ENCODE results near the gene MYO1D. TPM values are rescaled to one million over a fixed set of nuclear protein-coding genes. Genes with fewer than 3 reads are reported as not detected.

The MYO1D gene
- total and polyA plus RNA-seq, 8 donors: 11.6 to 727 (median 73.4) TPM

DNA sequence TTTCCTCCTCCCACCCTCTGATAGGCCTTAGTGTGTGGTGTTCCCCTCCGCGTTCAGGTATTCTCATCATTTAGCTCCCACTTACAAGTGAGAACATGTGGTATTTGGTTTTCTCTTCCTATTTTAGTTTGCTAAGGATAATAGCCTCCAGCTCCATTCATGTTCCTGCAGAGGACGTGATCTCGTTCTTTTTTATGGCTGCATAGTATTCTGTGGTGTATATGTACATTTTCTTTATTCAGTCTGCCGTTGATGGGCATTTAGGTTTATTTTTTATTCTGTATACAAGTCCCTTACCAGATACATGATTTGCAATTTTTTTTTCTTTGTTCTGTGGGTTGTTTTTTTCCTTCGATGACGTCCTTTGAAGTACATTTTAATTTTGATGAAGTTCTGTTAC lies 409.0 kb downstream of the MYO1D start:
- H3K4me3 ChIP-seq: no peak overlapping the region
- no peaks in the 10 kb centered on the region for H3K4me1 ChIP-seq
- H3K27me3 ChIP-seq: no peaks in the 10 kb centered on the region
- H3K27ac ChIP-seq: no peak overlapping the region
- DNase-seq: no peak
- peaks cover 78 to 100% (median 100%) of the 10 kb centered on the region in 4 donors for H3K36me3 ChIP-seq
- 94 to 99% (median 98%) methylated on average over 7 of the region's 7 CpGs for WGBS, 5 donors
- H3K9me3 ChIP-seq: no peaks in the 10 kb centered on the region
- intact Hi-C loops (cut with DNase I; ENCODE audit: low total_unique reads): no loop called here
- no peak for TF ChIP-seq EP300 (IDR thresholded peaks at IDR 0.05)

DNA sequence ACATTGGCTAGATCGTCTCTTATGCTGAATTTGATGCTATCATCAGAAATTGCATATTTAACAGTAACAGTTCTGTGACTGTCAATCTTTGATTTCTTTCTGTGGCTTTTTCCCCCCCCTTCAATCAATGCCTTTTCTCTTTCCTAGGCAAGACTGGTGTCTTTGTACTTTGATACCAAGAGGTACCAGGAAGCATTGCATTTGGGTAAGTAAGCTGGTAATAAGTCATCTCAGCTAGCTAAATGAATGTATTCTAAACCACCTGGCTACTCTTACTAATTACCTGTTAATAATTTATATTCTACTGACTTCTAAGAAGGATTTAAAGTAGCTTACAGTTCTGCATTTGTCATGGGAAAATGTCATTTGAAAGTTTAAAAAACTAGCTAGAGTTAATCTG lies 412.6 kb downstream of the MYO1D start:
- Histone ChIP-seq H3K27ac (no peak overlapping the region), H3K27me3 (no peaks in the 10 kb centered on the region), H3K36me3 (peaks cover 65 to 95% (median 94%) of the 10 kb centered on the region in 4 donors), H3K9me3 (no peaks in the 10 kb centered on the region), H3K4me3 (no peak overlapping the region), H3K4me1 (no peaks in the 10 kb centered on the region)
- WGBS, 5 donors: 80 to 100% (median 92%) methylated on average over 1 of the region's 1 CpG
- intact Hi-C loops (cut with DNase I; ENCODE audit: low total_unique reads): no loop called here
- TF ChIP-seq EP300 (IDR thresholded peaks at IDR 0.05) (no peak), POLR2AphosphoS5 (IDR thresholded peaks at IDR 0.05) (no peak), POLR2A (IDR thresholded peaks at IDR 0.05) (no peak)
- TF ChIP-seq, protein P1, sequence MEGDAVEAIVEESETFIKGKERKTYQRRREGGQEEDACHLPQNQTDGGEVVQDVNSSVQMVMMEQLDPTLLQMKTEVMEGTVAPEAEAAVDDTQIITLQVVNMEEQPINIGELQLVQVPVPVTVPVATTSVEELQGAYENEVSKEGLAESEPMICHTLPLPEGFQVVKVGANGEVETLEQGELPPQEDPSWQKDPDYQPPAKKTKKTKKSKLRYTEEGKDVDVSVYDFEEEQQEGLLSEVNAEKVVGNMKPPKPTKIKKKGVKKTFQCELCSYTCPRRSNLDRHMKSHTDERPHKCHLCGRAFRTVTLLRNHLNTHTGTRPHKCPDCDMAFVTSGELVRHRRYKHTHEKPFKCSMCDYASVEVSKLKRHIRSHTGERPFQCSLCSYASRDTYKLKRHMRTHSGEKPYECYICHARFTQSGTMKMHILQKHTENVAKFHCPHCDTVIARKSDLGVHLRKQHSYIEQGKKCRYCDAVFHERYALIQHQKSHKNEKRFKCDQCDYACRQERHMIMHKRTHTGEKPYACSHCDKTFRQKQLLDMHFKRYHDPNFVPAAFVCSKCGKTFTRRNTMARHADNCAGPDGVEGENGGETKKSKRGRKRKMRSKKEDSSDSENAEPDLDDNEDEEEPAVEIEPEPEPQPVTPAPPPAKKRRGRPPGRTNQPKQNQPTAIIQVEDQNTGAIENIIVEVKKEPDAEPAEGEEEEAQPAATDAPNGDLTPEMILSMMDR (IDR thresholded peaks at IDR 0.05): no peak
- no peak for DNase-seq

DNA sequence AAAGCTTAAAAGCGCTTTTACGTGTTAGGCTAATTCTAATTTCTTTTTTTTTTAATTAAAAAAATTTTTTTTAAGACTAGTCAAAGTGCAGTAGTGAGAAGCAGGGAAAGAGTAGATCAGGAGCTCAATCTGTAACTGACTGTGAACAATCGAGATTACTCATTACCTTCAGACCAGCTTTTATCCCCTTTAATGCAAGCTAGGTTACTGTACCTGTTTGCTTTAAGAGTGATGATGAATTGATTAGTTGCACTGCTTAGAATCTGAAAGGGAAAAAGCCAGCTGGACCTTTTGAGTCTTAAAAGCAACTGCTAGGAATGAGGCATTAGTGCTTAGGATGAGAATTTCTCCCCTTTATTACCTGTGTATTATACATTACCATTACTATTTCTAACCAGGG lies 413.6 kb downstream of the MYO1D start:
- intact Hi-C loops (cut with DNase I; ENCODE audit: low total_unique reads): no loop called here
- no peak overlapping the region for H3K27ac ChIP-seq
- WGBS, 5 donors: 81 to 89% (median 84%) methylated on average over 3 of the region's 3 CpGs
- no peak overlapping the region for H3K4me3 ChIP-seq
- H3K4me1 ChIP-seq: no peaks in the 10 kb centered on the region
- no peaks in the 10 kb centered on the region for H3K27me3 ChIP-seq
- H3K36me3 ChIP-seq: peaks cover 65 to 95% (median 94%) of the 10 kb centered on the region in 4 donors
- no peaks in the 10 kb centered on the region for H3K9me3 ChIP-seq
- TF ChIP-seq POLR2A (IDR thresholded peaks at IDR 0.05) (no peak), EP300 (IDR thresholded peaks at IDR 0.05) (no peak)
- DNase-seq: no peak

DNA sequence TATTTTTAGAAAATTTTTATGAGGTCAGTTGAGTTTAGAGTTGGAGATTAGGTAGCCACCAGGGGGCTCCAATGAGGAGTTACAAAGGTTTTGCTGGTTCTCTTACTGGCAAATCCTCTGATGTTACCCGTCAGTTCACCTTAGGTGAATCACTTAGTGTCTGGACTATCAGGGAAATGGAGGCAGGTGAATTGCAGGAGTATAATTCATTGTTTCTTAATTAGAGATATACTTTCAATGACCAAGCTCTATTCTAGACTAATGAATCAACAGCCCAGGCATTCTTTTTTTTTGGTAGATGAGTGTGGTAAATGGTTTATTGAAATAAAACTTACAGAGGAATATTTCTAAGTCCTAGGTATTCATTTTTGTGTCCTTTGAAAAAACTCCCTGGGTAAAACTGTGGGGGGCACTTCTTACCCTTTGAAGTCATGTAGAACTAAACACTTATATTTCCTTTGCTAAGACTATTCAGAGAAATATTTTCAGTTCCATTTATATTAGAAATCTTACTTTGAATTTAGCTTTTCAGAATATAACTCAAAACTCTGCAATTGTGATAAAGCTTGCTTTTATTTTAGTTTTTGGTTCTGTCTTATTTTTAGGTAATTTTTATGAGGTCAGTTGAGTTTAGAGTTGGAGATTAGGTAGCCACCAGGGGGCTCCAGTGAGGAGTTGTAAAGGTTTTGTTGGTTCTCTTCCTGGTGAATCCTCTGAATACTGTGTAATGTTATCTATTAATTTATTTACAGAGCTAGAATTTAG lies 414.9 kb downstream of the MYO1D start:
- no peaks in the 10 kb centered on the region for H3K27me3 ChIP-seq
- no peak for TF ChIP-seq EP300 (IDR thresholded peaks at IDR 0.05)
- TF ChIP-seq, protein P1 (IDR thresholded peaks at IDR 0.05): peak in 3 of 7 experiments; percentile 28 to 40 (median 40)
- no peak for TF ChIP-seq POLR2AphosphoS5 (IDR thresholded peaks at IDR 0.05)
- no peak for TF ChIP-seq POLR2A (IDR thresholded peaks at IDR 0.05)
- WGBS, 5 donors: 44 to 69% (median 54%) methylated on average over 1 of the region's 1 CpG
- no peak overlapping the region for H3K27ac ChIP-seq
- peak; percentile 51 to 72 for DNase-seq
- no peaks in the 10 kb centered on the region for H3K4me1 ChIP-seq
- no peak overlapping the region for H3K4me3 ChIP-seq
- intact Hi-C loops (cut with DNase I; ENCODE audit: low total_unique reads): no loop called here
- no peaks in the 10 kb centered on the region for H3K9me3 ChIP-seq
- H3K36me3 ChIP-seq: peaks cover 65 to 95% (median 94%) of the 10 kb centered on the region in 4 donors

DNA sequence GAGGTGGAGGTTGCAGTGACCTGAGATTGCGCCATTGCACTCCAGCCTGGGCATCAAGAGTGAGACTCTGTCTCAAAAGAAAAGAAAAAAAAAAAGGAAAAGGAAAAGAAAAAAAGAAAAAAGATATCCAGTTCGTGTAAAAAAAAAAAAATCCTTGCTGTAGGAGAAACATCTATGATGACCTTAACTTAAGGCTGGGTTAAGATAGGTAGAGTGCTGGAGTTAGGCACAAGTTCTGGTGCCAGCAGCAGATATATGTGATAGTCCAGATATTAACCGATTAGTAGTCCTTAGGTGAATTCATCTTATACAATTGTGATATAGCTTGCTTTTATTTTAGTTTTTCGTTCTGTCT lies 415.4 kb downstream of the MYO1D start:
- peaks cover 61 to 95% (median 94%) of the 10 kb centered on the region in 4 donors for H3K36me3 ChIP-seq
- 68 to 74% (median 71%) methylated on average over 4 of the region's 4 CpGs for WGBS, 5 donors
- no peaks in the 10 kb centered on the region for H3K4me1 ChIP-seq
- DNase-seq: no peak
- no peaks in the 10 kb centered on the region for H3K9me3 ChIP-seq
- H3K27ac ChIP-seq: no peak overlapping the region
- intact Hi-C loops (cut with DNase I; ENCODE audit: low total_unique reads): no loop called here
- H3K4me3 ChIP-seq: no peak overlapping the region
- H3K27me3 ChIP-seq: no peaks in the 10 kb centered on the region
- TF ChIP-seq EP300 (IDR thresholded peaks at IDR 0.05): no peak
- TF ChIP-seq POLR2AphosphoS5 (IDR thresholded peaks at IDR 0.05): no peak
- no peak for TF ChIP-seq POLR2A (IDR thresholded peaks at IDR 0.05)
- TF ChIP-seq, protein P1 (IDR thresholded peaks at IDR 0.05): no peak
